ENCODE measurements around the gene ELAC1.

The ELAC1 gene

GRCh38 chr18:51010218-51010617 lies 42.4 kb downstream of the ELAC1 start:
- no peak for TF ChIP-seq USF1 (IDR thresholded peaks at IDR 0.05)
- no peak for TF ChIP-seq RAD21 (IDR thresholded peaks at IDR 0.05; ENCODE audit: low read depth)
- no peak for TF ChIP-seq CREB1 (IDR thresholded peaks at IDR 0.05; ENCODE audit: low read depth)
- no peak for TF ChIP-seq YY1 (IDR thresholded peaks at IDR 0.05; ENCODE audit: low read depth)
- TF ChIP-seq, protein P1, sequence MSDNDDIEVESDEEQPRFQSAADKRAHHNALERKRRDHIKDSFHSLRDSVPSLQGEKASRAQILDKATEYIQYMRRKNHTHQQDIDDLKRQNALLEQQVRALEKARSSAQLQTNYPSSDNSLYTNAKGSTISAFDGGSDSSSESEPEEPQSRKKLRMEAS (IDR thresholded peaks at IDR 0.05): no peak
- TF ChIP-seq CEBPB (IDR thresholded peaks at IDR 0.05): no peak
- no peak for TF ChIP-seq NFIC (IDR thresholded peaks at IDR 0.05)
- TF ChIP-seq, protein P2, sequence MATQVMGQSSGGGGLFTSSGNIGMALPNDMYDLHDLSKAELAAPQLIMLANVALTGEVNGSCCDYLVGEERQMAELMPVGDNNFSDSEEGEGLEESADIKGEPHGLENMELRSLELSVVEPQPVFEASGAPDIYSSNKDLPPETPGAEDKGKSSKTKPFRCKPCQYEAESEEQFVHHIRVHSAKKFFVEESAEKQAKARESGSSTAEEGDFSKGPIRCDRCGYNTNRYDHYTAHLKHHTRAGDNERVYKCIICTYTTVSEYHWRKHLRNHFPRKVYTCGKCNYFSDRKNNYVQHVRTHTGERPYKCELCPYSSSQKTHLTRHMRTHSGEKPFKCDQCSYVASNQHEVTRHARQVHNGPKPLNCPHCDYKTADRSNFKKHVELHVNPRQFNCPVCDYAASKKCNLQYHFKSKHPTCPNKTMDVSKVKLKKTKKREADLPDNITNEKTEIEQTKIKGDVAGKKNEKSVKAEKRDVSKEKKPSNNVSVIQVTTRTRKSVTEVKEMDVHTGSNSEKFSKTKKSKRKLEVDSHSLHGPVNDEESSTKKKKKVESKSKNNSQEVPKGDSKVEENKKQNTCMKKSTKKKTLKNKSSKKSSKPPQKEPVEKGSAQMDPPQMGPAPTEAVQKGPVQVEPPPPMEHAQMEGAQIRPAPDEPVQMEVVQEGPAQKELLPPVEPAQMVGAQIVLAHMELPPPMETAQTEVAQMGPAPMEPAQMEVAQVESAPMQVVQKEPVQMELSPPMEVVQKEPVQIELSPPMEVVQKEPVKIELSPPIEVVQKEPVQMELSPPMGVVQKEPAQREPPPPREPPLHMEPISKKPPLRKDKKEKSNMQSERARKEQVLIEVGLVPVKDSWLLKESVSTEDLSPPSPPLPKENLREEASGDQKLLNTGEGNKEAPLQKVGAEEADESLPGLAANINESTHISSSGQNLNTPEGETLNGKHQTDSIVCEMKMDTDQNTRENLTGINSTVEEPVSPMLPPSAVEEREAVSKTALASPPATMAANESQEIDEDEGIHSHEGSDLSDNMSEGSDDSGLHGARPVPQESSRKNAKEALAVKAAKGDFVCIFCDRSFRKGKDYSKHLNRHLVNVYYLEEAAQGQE (IDR thresholded peaks at IDR 0.05; ENCODE audit: low read depth): no peak
- TF ChIP-seq FOXM1 (IDR thresholded peaks at IDR 0.05; ENCODE audit: borderline replicate concordance, low read depth): no peak
- no peak for TF ChIP-seq EP300 (IDR thresholded peaks at IDR 0.05; ENCODE audit: borderline replicate concordance)
- TF ChIP-seq EGR1 (IDR thresholded peaks at IDR 0.05): no peak
- no peak for TF ChIP-seq TEAD4 (IDR thresholded peaks at IDR 0.05)
- TF ChIP-seq TCF12 (IDR thresholded peaks at IDR 0.05; ENCODE audit: low read depth): no peak
- TF ChIP-seq ZBTB7A (IDR thresholded peaks at IDR 0.05; ENCODE audit: low read depth): no peak
- no peak for TF ChIP-seq TAF1 (IDR thresholded peaks at IDR 0.05; ENCODE audit: low read depth)

GRCh38 chr18:51011709-51012108 lies 43.9 kb downstream of the ELAC1 start:
- TF ChIP-seq EP300 (IDR thresholded peaks at IDR 0.05; ENCODE audit: borderline replicate concordance) (no peak), NFIC (IDR thresholded peaks at IDR 0.05) (no peak), EGR1 (IDR thresholded peaks at IDR 0.05) (no peak)

DNA sequence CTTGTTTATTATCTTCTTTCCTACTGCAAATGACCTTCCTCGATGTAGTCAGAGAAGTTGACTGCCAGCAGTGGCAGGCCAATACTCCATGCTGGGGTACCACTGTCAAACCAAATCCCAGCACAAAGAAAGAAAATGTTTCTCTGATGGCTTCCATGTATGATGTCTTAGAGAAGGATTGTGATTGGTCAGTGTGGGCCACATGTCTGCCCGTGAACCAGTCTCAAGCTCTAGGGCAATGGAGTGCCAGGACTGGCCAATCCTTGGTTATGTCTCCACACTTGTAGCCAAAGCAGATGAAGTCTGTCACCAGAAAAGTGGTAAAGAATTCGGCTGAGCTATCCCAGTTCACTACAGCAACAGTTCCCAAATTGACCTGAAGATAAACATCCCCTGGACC lies 44.6 kb downstream of the ELAC1 start:
- no peak for TF ChIP-seq TCF12 (IDR thresholded peaks at IDR 0.05; ENCODE audit: low read depth)
- TF ChIP-seq EP300 (IDR thresholded peaks at IDR 0.05; ENCODE audit: borderline replicate concordance): no peak
- no peak for TF ChIP-seq TEAD4 (IDR thresholded peaks at IDR 0.05)
- no peak for TF ChIP-seq NFIC (IDR thresholded peaks at IDR 0.05)

DNA sequence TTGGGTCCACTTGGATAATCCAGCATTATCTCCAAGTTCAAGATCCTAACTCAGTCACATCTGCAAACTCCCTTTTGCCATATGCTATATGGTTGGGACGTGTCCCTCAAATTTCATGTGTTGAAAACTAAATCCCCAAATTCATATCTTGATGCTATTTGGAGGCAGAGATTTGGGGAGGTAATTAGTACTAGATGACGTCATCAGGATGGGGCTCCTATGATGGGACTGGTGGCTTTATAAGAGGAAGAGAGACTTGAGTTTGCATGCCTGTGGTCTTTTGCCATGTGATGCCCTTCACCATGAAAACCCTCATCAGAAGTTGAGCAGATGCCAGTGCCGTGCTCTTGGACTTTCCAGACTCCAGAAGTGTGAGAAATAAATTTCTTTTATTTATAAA lies 45.4 kb downstream of the ELAC1 start:
- no peak for TF ChIP-seq EGR1 (IDR thresholded peaks at IDR 0.05)
- no peak for TF ChIP-seq YY1 (IDR thresholded peaks at IDR 0.05; ENCODE audit: low read depth)
- no peak for TF ChIP-seq TAF1 (IDR thresholded peaks at IDR 0.05; ENCODE audit: low read depth)
- TF ChIP-seq, protein P1 (IDR thresholded peaks at IDR 0.05): no peak
- no peak for TF ChIP-seq USF1 (IDR thresholded peaks at IDR 0.05)
- no peak for TF ChIP-seq CREB1 (IDR thresholded peaks at IDR 0.05; ENCODE audit: low read depth)

GRCh38 chr18:51017140-51017879 lies 49.5 kb downstream of the ELAC1 start:
- TF ChIP-seq NFIC (IDR thresholded peaks at IDR 0.05) (no peak), TAF1 (IDR thresholded peaks at IDR 0.05; ENCODE audit: low read depth) (no peak), RAD21 (IDR thresholded peaks at IDR 0.05; ENCODE audit: low read depth) (no peak), CREB1 (IDR thresholded peaks at IDR 0.05; ENCODE audit: low read depth) (no peak), YY1 (IDR thresholded peaks at IDR 0.05; ENCODE audit: low read depth) (no peak), EP300 (IDR thresholded peaks at IDR 0.05; ENCODE audit: borderline replicate concordance) (no peak), EGR1 (IDR thresholded peaks at IDR 0.05) (no peak), FOXM1 (IDR thresholded peaks at IDR 0.05; ENCODE audit: borderline replicate concordance, low read depth) (no peak), TEAD4 (IDR thresholded peaks at IDR 0.05) (no peak), TCF12 (IDR thresholded peaks at IDR 0.05; ENCODE audit: low read depth) (no peak), USF1 (IDR thresholded peaks at IDR 0.05) (no peak)
- TF ChIP-seq, protein P2 (IDR thresholded peaks at IDR 0.05; ENCODE audit: low read depth): no peak

GRCh38 chr18:51020536-51020935 lies 52.7 kb downstream of the ELAC1 start:
- TF ChIP-seq CEBPB (IDR thresholded peaks at IDR 0.05) (no peak), TCF12 (IDR thresholded peaks at IDR 0.05; ENCODE audit: low read depth) (no peak), CREB1 (IDR thresholded peaks at IDR 0.05; ENCODE audit: low read depth) (no peak), RAD21 (IDR thresholded peaks at IDR 0.05; ENCODE audit: low read depth) (no peak), TAF1 (IDR thresholded peaks at IDR 0.05; ENCODE audit: low read depth) (no peak), EGR1 (IDR thresholded peaks at IDR 0.05) (no peak), USF1 (IDR thresholded peaks at IDR 0.05) (no peak), NFIC (IDR thresholded peaks at IDR 0.05) (no peak), ZBTB7A (IDR thresholded peaks at IDR 0.05; ENCODE audit: low read depth) (no peak), TEAD4 (IDR thresholded peaks at IDR 0.05) (no peak), FOXM1 (IDR thresholded peaks at IDR 0.05; ENCODE audit: borderline replicate concordance, low read depth) (no peak), EP300 (IDR thresholded peaks at IDR 0.05; ENCODE audit: borderline replicate concordance) (no peak), YY1 (IDR thresholded peaks at IDR 0.05; ENCODE audit: low read depth) (no peak)
- TF ChIP-seq, protein P1 (IDR thresholded peaks at IDR 0.05): no peak
- TF ChIP-seq, protein P2 (IDR thresholded peaks at IDR 0.05; ENCODE audit: low read depth): no peak

Data from Ishikawa (cell line).